A549 (cell line): Measurements from ENCODE around the gene ZC3H18.

ENCODE experiments used
- MYC ChIP-seq: IDR thresholded peaks from 2 replicates; pipeline ENCODE4 v1.6.1; 2012; ENCODE audit warnings: mild to moderate bottlenecking, inconsistent platforms, low read length, improper control_type of control experiment, borderline replicate concordance
- POLR2A ChIP-seq: IDR thresholded peaks from 2 replicates; pipeline ENCODE4 v1.6.1; 2012; ENCODE audit warnings: mild to moderate bottlenecking, low read length
- TP53 ChIP-seq: fragments of 250-450 bp; sonication (Bioruptor Pico); IDR thresholded peaks from 2 replicates; pipeline ENCODE4 v1.5.0; 2021; ENCODE audit warnings: mild to moderate bottlenecking, moderate library complexity
- ZNF302 ChIP-seq: fragments of 250-450 bp; sonication (Bioruptor Pico); IDR thresholded peaks from 2 replicates; pipeline ENCODE4 v1.9.0; 2021; ENCODE audit warnings: inconsistent platforms, mild to moderate bottlenecking, moderate library complexity
- TF ChIP-seq, protein P1 (sequence below): fragments of 200-600 bp; sonication (generic); IDR thresholded peaks from 2 replicates; pipeline ENCODE4 v1.6.1; 2016; ENCODE audit warnings: antibody characterized with exemption, mild to moderate bottlenecking, moderate library complexity
- TF ChIP-seq, protein P2 (sequence below): fragments of 450-650 bp; IDR thresholded peaks from 2 replicates; pipeline ENCODE4 v1.6.1; 2014; ENCODE audit warnings: antibody characterized with exemption

DNA sequence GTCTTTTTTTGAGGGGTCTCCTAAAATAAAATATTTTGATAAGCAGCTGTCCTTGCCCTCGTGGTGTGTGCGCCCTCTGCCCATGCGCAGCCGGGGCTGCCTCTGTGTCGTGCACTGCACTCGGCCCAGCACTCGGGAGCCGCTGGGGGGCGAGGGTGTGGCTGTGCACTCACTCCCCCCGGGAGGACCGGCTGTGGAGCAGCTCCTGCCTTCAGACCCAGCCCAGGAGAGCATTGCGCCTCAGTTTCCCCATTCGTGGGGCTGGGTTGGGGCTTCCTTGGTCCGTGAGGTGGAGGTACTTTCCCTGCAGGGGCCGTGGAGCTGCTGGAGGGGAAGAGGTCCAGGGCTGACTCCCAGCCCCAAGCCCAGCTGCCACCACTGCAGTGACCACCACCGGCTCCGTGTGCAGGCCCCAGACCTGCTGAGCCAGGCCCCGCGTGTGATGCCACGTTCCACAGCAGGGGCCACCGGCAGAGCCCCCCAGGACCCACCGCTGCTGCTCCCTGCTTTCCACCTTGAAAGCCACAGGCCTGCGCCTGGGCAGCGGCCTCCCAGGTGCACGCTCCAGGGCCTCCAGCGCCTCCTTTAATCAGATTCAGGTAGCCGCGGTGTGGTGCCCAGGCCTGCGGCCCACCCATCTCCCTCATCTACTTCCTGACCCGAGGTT is 61.9 kb downstream of the ZC3H18 start:
- TF ChIP-seq POLR2A (no peak), TP53 (no peak), MYC (no peak), ZNF302 (CRISPR knock-in tag) (no peak)
- TF ChIP-seq, protein P1, sequence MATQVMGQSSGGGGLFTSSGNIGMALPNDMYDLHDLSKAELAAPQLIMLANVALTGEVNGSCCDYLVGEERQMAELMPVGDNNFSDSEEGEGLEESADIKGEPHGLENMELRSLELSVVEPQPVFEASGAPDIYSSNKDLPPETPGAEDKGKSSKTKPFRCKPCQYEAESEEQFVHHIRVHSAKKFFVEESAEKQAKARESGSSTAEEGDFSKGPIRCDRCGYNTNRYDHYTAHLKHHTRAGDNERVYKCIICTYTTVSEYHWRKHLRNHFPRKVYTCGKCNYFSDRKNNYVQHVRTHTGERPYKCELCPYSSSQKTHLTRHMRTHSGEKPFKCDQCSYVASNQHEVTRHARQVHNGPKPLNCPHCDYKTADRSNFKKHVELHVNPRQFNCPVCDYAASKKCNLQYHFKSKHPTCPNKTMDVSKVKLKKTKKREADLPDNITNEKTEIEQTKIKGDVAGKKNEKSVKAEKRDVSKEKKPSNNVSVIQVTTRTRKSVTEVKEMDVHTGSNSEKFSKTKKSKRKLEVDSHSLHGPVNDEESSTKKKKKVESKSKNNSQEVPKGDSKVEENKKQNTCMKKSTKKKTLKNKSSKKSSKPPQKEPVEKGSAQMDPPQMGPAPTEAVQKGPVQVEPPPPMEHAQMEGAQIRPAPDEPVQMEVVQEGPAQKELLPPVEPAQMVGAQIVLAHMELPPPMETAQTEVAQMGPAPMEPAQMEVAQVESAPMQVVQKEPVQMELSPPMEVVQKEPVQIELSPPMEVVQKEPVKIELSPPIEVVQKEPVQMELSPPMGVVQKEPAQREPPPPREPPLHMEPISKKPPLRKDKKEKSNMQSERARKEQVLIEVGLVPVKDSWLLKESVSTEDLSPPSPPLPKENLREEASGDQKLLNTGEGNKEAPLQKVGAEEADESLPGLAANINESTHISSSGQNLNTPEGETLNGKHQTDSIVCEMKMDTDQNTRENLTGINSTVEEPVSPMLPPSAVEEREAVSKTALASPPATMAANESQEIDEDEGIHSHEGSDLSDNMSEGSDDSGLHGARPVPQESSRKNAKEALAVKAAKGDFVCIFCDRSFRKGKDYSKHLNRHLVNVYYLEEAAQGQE, result no peak
- TF ChIP-seq, protein P2, sequence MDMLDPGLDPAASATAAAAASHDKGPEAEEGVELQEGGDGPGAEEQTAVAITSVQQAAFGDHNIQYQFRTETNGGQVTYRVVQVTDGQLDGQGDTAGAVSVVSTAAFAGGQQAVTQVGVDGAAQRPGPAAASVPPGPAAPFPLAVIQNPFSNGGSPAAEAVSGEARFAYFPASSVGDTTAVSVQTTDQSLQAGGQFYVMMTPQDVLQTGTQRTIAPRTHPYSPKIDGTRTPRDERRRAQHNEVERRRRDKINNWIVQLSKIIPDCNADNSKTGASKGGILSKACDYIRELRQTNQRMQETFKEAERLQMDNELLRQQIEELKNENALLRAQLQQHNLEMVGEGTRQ, result no peak
